SHP77 (cell line): ENCODE results near the gene CXXC5.

Experiments used
- DNase-seq, 2 experiments: peaks; one replicate each; lab custom pipeline; 2025; lab: John Stamatoyannopoulos, UW

Gene CXXC5

DNA sequence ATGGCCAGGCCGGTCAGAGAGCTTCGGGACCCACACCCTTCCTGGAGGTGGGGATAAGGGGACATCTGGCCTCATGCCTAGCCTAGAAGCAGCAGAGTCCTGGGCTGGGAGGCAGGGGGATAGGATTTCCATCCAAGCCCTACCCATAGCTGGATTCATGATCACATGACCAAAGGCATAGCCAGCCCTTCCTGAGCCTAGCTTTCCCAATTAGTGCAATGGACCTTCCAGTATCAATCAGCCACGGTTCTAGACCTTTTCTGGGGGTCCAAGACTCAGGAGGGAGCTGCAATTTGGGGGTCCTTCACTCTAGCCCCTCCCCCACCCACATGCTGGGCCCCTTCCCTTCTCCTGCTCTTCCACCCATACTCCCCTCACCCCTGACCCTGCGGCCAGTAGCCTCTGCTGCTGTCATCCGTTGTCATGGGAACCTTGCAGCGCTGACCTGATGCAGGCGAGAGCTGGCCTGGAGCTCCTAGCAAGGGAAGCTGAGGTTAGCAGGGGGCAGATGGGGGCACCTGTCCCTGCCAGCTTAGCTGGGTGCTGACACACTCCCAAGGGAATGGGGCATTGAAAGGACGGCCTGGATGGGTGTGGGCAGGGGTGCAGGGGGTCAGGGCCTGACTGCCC, 44.6 kb downstream of the CXXC5 start:
- no peak for DNase-seq

DNA sequence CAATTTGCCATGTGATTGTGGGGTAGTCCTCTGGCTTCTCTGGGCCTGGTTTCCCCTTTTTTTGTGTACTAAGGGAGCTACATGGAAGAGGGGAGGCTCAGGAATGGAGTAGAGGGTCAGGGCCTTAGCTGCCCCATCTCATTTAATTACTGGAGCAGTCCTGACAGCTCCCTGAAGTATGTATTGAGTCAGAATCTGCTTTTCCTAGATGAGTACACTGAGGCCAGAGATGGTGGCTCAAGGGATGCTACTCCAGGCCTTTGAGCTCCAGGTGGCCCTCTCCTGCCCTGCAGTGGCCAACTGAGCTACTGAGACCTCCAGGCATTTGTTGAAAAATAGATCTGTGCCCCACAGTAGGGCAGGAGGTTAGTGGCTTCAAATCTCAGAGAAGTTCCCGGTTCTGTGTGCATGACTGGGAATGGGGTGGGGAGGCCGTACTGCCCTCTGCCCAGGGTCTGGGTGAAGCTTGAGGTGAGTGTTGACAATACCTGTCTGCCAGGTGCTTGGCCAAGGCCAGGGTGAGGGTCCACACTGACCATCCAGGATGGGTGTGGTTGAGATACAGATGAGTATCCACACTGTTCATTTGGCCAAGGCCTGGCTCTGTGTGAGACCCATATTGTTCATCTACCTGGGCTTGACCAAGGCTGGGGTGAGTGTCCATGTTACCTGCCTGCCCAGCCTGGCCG, 45.7 kb downstream of the CXXC5 start:
- no peak for DNase-seq

DNA sequence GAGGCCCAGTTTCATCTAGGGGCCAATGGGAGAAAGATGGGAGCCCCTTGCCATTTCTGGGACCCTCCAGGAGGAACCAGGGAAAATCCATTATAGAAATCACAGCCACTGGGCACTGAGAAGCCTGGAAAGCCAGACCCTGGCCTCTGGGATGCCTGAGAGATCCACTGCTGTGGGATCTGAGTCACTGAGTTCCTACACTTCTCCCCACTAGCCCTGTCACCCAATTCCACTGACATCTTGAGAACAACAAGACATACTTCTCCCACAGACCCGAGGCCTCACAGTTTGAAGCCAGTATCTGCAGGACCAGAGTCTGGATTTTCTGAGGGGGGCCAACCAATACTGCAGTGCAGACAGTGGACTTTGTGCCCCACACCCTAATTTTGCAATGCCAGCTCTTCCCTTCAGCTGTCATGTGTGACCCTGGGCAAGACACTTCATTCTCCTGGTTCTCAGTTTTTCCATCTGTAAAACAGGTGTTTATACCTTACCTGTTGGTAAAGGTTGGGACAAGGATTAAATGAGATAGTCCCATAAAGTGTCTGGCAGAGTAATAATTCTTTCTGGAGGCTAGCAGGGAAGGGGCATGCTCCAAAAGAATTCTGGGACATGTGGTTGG, 46.5 kb downstream of the CXXC5 start:
- no peak for DNase-seq

DNA sequence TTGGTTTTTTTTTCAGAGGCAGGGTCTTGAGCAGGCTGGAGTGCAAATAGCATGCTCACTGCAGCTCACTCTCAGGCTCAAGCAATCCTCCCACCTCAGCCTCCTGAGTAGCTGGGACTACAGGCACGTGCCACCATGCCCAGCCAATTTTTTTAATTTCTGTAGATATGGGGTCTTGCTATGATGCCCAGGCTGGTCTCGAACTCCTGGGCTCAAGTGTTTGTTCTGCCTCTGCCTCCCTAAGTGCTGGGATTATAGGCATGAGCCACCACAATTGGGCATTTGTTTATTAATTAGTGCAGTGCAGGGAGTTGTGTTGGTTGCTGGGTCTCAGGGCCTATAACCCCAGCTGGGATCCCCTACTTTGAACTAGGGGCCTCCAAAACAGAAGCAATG, 47.0 kb downstream of the CXXC5 start:
- DNase-seq: no peak

DNA sequence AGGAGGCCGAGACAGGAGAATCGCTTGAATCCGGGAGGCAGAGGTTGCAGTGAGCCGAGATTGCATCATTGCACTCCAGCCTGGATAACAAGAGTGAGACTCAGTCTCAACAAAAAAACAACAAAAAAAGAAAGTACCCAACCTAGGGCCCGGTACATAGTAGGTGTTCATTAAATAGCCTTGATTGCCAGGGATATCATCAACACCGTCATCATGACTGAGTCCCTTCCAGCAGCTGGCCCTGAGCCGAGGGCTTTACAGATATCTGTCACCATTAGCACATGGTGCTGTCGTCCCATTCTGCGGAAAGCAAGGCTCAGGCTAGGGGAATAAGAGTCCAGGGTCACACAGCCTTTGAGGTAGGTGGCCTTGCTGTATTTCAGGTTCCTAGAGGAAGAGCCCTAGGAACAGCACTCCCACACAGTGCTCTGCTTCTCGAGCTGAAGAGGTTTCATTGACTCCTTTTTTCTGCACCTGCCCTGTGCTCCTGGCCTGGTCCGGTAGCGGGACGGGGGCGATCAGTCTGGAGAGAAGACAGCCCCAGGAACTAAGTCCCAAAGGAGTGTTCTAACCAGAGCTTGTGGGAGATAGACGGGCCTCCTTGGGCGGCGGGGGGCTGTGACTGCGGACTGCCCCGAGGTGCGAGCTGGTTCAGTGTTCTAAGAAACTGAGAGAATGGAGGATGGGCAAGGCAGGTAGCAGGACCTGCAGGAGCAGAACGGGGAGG, 48.2 kb downstream of the CXXC5 start:
- peak in 1 of 2 experiments; percentile 23 for DNase-seq

DNA sequence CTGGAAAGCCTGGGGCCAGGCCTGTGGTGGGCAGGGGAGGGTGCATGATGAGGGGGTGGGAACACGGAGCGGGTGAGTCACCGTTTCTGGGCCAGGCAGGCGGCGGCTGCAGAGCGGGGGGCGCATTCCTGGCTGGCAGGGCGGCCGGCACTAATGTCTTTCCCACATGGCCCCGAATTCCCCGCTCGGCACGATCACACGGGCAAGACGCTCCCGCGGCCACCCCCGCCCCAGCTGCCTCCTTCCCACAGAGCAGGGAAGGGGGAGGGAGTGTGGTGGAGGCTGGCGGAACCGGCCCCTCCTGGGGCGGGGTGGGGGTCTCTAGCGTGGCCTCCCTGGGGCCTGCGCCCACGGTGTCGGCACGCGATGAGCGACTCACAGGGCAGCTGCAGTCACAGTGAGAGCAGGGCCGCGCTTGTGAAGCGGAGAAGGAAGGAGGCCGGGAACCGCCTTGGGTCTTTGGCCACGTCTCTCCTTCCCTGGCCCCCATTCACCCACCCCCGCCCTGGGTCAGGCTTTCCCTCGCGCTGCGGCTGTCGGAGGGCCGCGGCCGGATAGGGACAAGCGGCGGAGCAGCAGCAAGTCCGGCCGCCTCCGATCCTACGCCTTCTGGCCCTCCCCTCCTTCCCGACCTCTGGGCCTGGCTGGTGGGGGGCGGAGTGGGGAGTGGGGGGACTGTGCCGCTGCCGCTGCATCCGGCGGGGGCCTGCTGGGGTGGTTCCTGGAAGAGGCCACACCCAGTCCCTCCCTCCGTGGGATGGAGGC, 48.9 kb downstream of the CXXC5 start:
- no peak for DNase-seq

DNA sequence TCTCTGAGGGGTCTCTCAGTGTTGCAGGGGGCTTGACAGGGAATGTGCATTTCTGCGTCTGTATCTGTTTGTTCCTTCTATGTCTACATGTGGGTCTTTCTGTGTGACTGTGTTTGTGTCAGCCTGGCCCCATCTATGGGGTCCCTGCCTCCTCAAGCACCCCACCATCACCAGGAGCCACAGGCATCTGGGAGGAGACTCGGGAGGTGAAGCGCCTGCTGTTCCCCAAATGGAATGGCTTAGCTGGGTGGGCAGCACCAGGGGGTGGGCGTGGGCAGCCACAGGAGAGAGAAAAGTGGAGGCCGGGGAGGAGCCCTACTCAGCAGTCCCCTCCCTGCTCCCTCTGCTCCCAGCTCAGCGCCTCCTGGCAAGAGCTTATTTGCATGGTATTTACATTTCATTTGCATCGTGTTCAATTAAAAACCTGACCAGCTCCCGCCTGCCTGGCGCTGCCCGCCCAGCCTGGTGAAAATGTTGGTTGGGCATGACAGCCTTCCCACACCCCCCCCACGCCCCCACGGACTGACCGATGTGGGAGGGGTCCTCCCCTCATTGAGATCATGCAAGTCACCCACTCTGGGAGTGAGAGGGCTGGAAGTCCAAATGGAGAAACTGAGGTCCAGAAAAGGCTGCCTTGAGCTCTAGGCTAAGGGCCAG, 50.5 kb downstream of the CXXC5 start:
- DNase-seq: peak; percentile 58 to 64

DNA sequence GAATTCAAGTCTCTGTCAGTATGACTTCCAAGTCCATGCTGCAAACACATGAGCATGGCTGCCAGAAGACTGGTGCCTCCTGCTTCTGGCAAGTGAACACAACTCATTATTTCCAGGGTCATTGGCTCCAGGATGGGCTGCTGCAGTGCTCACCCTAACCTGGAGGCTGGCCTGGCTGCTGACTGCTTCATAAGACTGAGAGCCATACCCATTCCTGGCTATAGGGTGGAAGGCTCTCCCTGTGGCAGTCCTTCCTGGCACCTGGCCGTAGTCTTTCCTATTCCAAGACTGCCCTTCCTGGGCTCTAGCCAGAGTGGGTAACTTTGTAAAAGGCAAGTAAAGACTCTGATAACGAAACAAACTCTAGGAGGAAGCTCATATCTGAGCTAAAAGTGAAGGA, 51.2 kb downstream of the CXXC5 start:
- no peak for DNase-seq

DNA sequence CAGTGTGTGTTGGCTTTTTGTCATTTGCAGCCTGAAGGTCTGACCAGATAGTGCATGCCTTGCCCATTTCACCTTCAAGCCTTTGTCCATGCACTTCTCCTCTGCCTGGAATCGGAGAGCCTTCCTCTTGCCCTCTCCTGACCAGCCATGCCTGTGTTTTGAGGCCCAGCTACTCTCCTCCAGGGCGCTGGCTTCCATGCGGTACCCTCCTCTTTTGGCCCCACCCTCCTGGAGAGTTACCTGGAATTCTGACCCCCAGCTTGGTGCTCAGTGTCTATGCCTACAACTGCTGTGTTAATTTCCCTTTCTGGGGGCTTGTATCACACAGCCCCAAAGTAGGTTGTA, 52.5 kb downstream of the CXXC5 start:
- no peak for DNase-seq

DNA sequence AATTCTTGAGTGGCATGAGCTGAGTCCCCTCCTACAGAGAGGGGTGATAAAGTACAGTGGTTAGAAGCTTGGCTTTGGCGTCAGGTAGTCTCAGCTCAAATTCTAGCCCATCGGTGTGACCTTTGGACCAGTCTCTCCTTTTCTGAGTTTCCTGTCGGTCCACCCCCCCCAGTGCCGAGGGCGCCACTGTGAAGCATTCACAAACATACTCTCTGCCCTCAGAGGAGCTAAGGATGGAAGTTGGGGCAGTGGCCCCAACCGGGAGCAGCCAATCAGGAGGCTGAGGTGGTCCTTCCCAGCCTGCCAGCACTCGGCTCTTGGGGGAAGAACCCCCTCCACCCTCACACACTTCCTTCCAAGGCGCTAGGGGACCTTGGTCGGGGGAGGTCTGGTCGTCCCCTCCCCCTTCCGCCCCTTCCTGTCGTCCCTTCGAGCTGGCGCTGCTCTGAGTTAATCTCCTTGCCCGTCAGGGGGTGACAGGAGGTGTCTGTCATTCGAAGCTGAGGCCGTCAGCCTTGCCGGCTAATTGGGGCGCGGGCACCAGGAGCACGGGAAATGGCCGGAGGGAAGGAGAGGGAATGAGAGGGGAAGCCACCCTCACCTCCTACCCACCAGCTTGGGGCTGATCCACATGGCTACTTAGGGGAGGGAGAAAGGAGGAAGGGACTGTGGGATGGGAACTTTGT, 53.0 kb downstream of the CXXC5 start:
- no peak for DNase-seq

DNA sequence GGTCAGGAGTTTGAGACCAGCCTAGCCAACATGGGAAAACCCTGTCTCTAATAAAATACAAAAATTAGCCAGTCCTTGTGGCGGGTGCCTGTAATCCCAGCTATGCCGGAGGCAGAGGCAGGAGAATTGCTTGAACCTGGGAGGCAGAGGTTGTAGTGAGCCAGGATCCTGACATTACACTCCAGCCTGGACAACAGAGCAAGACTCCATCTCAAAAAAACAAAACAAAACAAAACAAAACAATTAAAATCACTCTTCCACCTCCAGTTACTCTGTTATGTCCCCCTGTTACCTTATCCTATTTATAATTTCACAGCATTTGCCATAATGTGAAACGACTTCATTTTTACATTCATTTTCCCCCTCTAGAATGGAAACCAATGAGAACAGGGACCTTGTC, 54.4 kb downstream of the CXXC5 start:
- no peak for DNase-seq

DNA sequence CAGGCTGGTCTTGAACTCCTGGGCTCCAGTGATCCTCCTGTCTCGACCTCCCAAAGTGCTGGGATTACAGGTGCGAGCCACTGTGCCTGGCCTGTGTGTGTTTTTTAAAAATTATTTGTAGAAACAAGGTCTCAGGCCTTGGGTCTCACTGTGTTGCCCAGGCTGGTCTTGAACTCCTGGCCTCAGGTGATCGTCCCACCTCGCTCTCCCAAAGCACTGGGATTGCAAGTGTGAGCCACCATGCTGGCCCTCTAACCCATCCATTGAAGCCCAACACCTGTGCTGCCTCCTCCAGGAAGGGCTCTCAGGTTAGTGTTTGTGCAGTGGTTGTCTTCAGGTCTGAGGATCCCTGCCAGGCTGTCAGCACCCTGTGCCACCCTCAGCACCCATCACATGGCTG, 56.6 kb downstream of the CXXC5 start:
- DNase-seq: no peak

DNA sequence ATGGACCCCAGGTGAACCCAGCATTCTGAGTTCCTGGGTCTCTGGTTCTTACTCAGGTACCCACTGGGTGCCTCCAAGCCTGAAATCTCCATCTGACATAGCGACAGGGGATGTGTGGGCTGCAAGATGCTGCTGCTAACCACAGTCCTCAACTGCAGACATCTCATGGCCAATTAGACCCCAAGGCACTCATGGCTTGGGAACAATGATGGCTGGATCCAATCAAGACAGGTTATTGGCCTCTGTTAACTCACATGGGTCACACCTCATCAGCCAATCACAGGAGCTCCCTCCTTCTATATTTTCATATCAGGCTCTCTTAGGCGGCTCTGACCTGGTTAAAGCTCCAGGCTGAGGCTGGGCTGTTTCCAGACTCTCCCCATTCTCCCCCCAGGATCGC, 57.0 kb downstream of the CXXC5 start:
- DNase-seq: no peak

DNA sequence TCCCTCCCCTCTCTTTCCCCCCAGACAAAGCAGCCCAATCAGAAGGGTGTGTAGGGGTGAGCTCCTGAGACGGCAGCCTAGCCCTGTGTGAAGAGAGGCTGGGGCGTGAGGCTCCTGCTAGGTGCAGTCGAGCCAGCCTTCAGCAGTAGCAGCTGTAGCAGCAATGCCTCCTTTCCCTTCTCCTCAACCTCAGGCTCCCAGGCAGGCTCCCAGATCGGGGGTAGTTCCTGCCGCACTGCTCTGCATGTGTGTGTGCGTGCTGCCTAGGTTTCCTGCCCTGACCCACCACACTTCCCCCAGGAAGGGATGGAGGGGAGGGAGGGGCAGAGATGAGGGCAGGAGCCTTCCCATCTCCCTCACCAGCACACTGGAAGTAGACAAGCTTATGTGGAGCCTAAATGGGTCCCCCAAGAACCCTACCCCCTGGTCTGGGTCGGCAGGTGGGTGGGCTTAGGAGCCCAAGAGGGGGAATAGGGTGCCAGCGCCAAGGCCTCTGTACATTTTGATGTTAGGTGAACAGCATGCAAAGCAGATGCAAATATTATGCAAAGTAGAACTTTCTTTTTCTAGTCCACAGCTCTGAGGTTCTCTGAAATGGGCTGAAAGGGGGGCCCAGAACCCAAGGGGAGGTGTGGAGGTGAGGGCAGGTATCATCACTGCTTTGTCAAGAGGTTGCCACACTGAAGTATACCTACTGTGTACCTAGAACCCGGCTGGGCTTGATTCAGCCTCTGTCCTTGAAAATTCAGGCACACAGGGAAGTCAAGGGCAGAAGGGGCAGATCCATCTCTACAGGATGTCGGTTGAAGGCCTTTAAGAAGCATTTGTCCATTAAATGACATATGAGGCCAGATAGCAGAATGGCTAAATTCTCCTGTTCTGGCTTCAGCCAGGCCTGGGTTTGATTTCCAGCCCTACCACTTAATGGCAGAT, 57.8 kb downstream of the CXXC5 start:
- no peak for DNase-seq

DNA sequence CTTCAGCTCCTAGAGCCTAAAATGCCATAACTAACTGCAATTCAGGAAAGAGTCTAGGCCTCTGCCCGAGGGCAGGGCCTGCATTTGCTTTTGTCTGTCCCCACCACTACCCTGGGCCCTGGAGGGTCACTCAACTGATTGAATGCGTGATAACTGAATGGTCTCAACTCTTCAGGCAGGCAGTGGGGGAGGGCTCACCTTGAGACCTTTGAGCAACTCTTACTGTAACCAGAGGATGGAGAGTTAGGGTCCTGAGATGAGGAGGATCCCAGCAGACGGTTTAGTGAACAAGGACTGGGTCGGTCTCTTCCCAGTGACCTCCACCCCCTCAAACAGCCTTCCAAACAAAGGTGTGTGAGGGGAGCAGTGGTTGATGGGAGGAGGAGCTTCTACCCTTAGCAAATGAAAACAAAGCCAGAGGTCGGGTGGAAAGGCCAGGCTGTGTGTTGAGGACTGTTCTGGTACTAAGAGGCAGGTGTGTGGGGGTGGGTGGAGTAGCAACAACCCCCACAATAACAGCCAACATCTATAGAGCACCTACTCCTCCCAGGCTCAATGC, 59.4 kb downstream of the CXXC5 start:
- DNase-seq: no peak

DNA sequence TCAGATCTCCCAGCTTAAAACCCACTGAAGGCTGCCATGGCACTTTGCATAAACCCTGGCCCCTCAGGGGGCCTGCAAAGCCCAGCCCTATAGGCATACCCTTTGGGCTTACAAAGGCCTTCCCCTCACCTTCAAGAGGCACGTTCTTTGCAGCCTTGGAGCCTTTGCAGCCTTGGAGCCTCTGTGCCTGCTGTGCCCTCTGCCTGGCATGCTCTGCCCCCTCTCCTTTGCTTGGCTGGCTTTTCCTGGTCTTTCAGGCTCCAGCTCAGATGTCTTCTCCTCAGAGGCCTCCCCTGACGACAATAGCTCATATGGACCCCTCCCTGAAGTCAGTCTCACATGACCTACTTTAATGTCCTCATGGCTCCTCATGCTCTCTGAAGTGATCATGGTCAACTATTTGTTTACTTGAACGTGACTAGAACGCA, 60.3 kb downstream of the CXXC5 start:
- no peak for DNase-seq

DNA sequence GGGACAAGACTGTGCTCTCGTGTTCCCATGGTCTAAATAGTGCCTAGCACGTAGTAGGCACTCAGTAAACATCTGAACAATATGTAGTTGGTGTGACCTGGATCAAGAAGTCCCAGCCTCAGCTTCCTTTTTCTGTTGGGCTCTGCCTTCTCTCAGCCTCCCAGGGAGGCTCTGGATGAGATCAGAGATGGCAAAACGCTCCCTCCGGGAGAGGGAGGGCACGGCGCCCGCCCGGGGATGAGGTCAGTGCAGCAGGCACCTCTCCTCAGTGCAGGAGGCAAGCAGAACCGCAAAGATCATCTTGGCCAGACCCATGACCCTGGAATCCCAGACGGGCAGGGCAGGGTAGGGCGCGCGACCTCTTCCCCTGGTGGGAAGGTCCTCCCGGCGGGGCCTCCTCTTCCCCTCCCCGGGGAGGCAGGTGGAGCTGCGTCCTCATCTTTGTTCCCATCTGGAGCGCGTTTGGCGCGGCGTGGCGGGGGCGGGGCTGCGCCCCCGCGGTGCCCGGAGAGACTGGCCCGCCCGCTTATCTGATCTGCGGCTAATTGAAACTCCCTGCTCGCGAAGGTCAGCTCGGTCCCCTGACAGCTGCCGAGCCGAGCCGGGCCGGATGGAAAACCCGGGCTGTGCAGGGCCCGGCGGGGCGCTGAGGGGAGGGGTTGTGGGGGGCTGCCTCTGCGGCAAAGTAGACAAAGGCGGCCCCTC, 60.9 kb downstream of the CXXC5 start:
- peak; percentile 80 to 84 for DNase-seq

DNA sequence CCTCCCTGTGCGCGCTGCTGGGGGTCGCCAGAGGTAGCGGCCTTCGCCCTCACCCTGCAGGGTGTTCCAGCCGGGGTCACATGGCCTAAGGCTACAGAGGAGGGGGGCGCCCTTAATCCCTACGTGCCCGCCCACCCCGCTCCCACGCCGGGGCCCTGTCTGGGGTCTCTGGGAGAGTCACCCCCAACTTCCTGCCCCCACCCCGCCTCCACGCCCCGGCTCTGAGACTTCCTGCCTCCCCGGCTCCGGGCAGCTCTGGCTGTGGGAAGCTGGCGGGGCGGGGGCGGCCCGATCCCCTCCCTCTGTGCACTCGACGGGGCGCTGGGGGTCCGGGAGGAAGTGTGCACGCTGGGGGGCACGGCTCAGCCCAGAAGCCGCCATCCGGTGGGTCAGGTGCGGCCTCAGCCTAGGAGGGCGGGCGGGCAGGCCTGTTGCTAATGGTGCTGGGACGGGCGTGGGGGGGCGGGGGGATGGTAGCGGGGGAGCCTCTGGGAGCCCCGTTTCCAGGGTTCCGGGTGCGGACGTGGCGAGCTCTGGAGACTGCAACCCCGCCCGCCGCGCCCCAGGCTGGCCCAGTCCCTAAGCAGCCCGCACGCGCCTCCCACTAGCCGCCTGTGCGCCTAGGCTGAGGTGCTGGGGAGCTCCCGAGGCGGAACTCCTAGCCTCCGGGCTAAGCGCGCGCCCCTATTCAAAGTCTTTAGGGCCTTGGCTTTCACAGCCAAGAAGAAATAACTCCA, 61.6 kb downstream of the CXXC5 start:
- DNase-seq: no peak
